Esophagus muscularis mucosa (tissue), 4 donors: Measurements from ENCODE around the gene TTC24.

Source experiments
- EP300 ChIP-seq: sonication (generic); formaldehyde crosslinking; IDR thresholded peaks from one replicate; pipeline ENCODE4 v1.6.1; 2017; ENCODE audit warnings: antibody characterized with exemption
- POLR2A ChIP-seq: fragments of 450-650 bp; IDR thresholded peaks from one replicate; pipeline ENCODE4 v1.6.1; 2017; ENCODE audit warnings: antibody characterized with exemption, moderate library complexity, mild to moderate bottlenecking, low read depth
- POLR2AphosphoS5 ChIP-seq, 2 donors: sonication (generic); formaldehyde crosslinking; IDR thresholded peaks; one replicate each; pipeline ENCODE4 v1.6.1; 2017; ENCODE audit warnings: antibody characterized with exemption in 2 of 2
- TF ChIP-seq, protein P1 (sequence below), 3 experiments: fragments of 200-600 bp in 2 of 3; fragments of 450-650 bp in 1 of 3; sonication (generic) in 2 of 3; IDR thresholded peaks; one replicate each; pipeline ENCODE4 v1.5.1; 2017 to 2019; ENCODE audit warnings: antibody characterized with exemption in 3 of 3, mild to moderate bottlenecking in 2 of 3, moderate library complexity in 1 of 3

DNA sequence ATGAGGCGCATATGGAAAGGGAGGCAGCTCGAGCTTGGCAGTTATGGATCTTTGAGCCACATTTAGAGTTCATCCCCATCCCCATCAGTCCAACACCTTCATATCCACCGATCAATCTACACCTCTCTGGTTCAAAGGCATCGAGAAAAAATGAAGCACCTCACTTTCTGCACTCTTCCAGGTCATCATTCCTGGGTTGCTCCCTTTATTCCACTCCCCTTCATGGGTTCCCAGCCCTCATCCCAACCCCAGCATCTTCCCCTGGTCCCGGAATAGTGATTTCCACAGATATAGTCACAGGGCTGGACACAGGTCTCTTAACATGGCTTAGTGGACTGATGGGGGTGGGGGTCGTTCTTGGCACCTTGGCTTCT, 40.0 kb downstream of the TTC24 start:
- TF ChIP-seq, protein P1, sequence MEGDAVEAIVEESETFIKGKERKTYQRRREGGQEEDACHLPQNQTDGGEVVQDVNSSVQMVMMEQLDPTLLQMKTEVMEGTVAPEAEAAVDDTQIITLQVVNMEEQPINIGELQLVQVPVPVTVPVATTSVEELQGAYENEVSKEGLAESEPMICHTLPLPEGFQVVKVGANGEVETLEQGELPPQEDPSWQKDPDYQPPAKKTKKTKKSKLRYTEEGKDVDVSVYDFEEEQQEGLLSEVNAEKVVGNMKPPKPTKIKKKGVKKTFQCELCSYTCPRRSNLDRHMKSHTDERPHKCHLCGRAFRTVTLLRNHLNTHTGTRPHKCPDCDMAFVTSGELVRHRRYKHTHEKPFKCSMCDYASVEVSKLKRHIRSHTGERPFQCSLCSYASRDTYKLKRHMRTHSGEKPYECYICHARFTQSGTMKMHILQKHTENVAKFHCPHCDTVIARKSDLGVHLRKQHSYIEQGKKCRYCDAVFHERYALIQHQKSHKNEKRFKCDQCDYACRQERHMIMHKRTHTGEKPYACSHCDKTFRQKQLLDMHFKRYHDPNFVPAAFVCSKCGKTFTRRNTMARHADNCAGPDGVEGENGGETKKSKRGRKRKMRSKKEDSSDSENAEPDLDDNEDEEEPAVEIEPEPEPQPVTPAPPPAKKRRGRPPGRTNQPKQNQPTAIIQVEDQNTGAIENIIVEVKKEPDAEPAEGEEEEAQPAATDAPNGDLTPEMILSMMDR (IDR thresholded peaks at IDR 0.05): no peak
- TF ChIP-seq POLR2A (no peak), EP300 (no peak), POLR2AphosphoS5 (IDR thresholded peaks at IDR 0.05) (no peak)
